GM21528 (cell line): ENCODE data around the gene NTHL1.
"Not testable (repeated sequence)": the region's sequence is repeated elsewhere in the genome, so short reads cannot be mapped to it uniquely, and the experiment has no call there.

Source experiments
- ATAC-seq: cut with Tn5 transposase; IDR thresholded peaks from one replicate; pipeline ENCODE4 v1.9.1; 2021; ENCODE audit warnings: mild to moderate bottlenecking, moderate library complexity; ENCODE audit not compliant: unreplicated experiment, low FRiP score

Gene NTHL1

GRCh38 chr16:2011726-2012125, 35.9 kb downstream of the NTHL1 start:
- ATAC-seq = not testable (repeated sequence)

GRCh38 chr16:2009791-2010510, 37.7 kb downstream of the NTHL1 start, which contains the start of gene ZNF598:
TSS of gene ZNF598 (minus strand) at chr16:2009821.
- no peak for ATAC-seq

GRCh38 chr16:2009164-2009711, 38.4 kb downstream of the NTHL1 start:
- no peak for ATAC-seq

GRCh38 chr16:2008631-2009163, 38.9 kb downstream of the NTHL1 start:
- ATAC-seq = no peak

GRCh38 chr16:2008009-2008526, 39.6 kb downstream of the NTHL1 start:
- no peak for ATAC-seq

- no peak for ATAC-seq
Measured at GRCh38 chr16:2007081-2007836, 40.4 kb downstream of the NTHL1 start.

- ATAC-seq = no peak
Measured at GRCh38 chr16:2006317-2006716, 41.3 kb downstream of the NTHL1 start.

- ATAC-seq = no peak
Measured at GRCh38 chr16:2005646-2006045, 42.0 kb downstream of the NTHL1 start.

- ATAC-seq = no peak
Measured at GRCh38 chr16:2004795-2005517, 42.7 kb downstream of the NTHL1 start.

- ATAC-seq = no peak
Measured at GRCh38 chr16:2003827-2004641, 43.6 kb downstream of the NTHL1 start.

GRCh38 chr16:2003231-2003826, 44.3 kb downstream of the NTHL1 start:
- ATAC-seq = no peak

GRCh38 chr16:2002406-2003230, 45.0 kb downstream of the NTHL1 start:
- ATAC-seq = no peak

GRCh38 chr16:2001456-2002355, 45.9 kb downstream of the NTHL1 start:
- no peak for ATAC-seq

- no peak for ATAC-seq
Measured at GRCh38 chr16:2001035-2001434, 46.6 kb downstream of the NTHL1 start.

GRCh38 chr16:1999866-2000514, 47.6 kb downstream of the NTHL1 start:
- no peak for ATAC-seq

- ATAC-seq = no peak
Measured at GRCh38 chr16:1998852-1999801, 48.5 kb downstream of the NTHL1 start.
